SU-DHL-6 (cell line): ENCODE measurements around the gene HRAS.

ENCODE experiments used
- H2AFZ ChIP-seq: fragments of 200-600 bp; sonication (generic); 2 replicates; pipeline ENCODE4 v1.6.1; 2014; ENCODE audit warnings: low read depth, mild to moderate bottlenecking, moderate library complexity, mixed read lengths, antibody characterized with exemption, low read length; ENCODE audit not compliant: severe bottlenecking
- H3F3A ChIP-seq: fragments of 200-600 bp; shearing (Covaris generic); 2 replicates; pipeline ENCODE4 v1.6.0; 2016; ENCODE audit warnings: antibody characterized with exemption, mild to moderate bottlenecking; ENCODE audit not compliant: insufficient read depth
- H3K27ac ChIP-seq: fragments of 200-600 bp; sonication (generic); 2 replicates; pipeline ENCODE4 v1.5.1; 2016; ENCODE audit warnings: low read depth, mild to moderate bottlenecking, low read length, moderate library complexity, mixed read lengths
- H3K27me3 ChIP-seq: fragments of 200-600 bp; sonication (generic), shearing (Covaris generic); 2 replicates; pipeline ENCODE4 v1.6.0; 2014; ENCODE audit warnings: mild to moderate bottlenecking, low read length
- H3K36me3 ChIP-seq: fragments of 200-600 bp; sonication (generic); 2 replicates; pipeline ENCODE4 v1.6.1; 2014; ENCODE audit warnings: mild to moderate bottlenecking, low read length, mixed read lengths
- H3K4me2 ChIP-seq: fragments of 300-600, 200-600 bp; shearing (Covaris generic), sonication (generic); 2 replicates; pipeline ENCODE4 v1.6.0; 2014; ENCODE audit warnings: low read length, low read depth, mild to moderate bottlenecking; ENCODE audit not compliant: poor library complexity, severe bottlenecking
- H3K4me3 ChIP-seq: fragments of 200-600 bp; sonication (generic); 2 replicates; pipeline ENCODE4 v1.5.1; 2014; ENCODE audit warnings: antibody characterized with exemption, low read length, mild to moderate bottlenecking, mixed read lengths; ENCODE audit not compliant: insufficient read depth, poor library complexity, severe bottlenecking
- H3K79me2 ChIP-seq: fragments of 200-600 bp; sonication (generic); 2 replicates; pipeline ENCODE4 v1.6.1; 2014; ENCODE audit warnings: mild to moderate bottlenecking, low read length, moderate library complexity; ENCODE audit not compliant: insufficient read depth
- H3K9ac ChIP-seq: fragments of 200-600 bp; sonication (generic); 2 replicates; pipeline ENCODE4 v1.7.0; 2014; ENCODE audit warnings: mild to moderate bottlenecking, low read length
- H3K9me2 ChIP-seq: fragments of 200-600 bp; sonication (generic); replicated peaks from 2 replicates; pipeline ENCODE4 v1.6.1; 2014; ENCODE audit warnings: low read length; ENCODE audit not compliant: insufficient read depth
- H3K9me3 ChIP-seq: fragments of 200-600 bp; sonication (generic); 2 replicates; pipeline ENCODE4 v1.6.1; 2014; ENCODE audit warnings: low read length, mixed read lengths; ENCODE audit not compliant: insufficient read depth
- H4K20me1 ChIP-seq: fragments of 200-600 bp; sonication (generic); 2 replicates; pipeline ENCODE4 v1.6.1; 2014; ENCODE audit warnings: low read depth, mild to moderate bottlenecking, antibody characterized with exemption, low read length, moderate library complexity, mixed read lengths
- EZH2phosphoT487 ChIP-seq: fragments of 200-600 bp; sonication (generic), shearing (Covaris generic); conservative IDR thresholded peaks from 2 replicates; pipeline ENCODE4 v1.6.1; 2018; ENCODE audit warnings: mild to moderate bottlenecking, antibody characterized with exemption, low read length, moderate library complexity, mixed read lengths
- TF ChIP-seq, protein P1 (sequence below): fragments of 200-600 bp; sonication (generic); IDR thresholded peaks from one replicate; pipeline ENCODE4 v1.5.1; 2017; ENCODE audit warnings: antibody characterized with exemption, mild to moderate bottlenecking, low read length, moderate library complexity; ENCODE audit not compliant: insufficient read depth, poor library complexity, severe bottlenecking

The HRAS gene

DNA sequence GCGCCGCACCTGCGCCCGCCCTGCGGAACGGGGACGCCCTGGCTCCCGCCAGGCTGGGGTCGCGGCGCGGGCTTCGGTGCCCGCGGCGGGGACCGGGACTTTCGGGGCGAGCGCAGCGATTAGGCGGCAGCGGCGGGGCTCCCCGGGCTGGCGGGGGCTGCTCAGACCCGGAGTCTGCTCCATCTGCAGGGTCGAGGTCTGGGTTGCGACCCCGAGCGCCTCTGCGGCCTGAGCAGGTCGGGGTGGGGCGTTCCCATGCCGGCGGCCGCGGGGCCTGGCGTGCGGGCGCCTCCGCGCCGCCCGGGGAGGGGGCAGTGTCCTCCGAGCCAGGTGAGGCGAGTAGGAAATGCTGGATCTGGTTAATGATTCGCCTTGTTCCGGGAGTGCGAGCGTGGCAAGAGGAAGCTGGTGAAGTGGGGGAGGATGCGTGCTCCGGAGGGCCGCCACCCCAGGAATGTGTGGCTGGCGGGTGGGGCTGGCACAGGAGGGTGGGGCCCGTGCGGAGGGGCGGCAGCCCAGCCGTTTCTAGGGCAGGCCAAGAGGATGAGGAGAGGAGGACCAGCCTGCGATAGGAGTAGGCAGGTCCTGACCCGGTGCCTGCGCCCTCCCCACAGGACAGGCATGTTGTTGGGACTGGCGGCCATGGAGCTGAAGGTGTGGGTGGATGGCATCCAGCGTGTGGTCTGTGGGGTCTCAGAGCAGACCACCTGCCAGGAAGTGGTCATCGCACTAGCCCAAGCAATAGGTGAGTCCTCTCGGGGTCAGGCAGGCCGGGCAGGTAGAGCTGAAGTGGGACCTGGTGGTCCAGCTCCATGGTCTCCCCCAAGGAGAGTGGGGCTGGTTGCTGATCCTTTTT lies 26.0 kb upstream of the HRAS start:
- Histone ChIP-seq H3K9me3 (no peaks in the 10 kb centered on the region), H3K4me2 (peak overlapping the region; percentile 65), H3K4me3 (peak overlapping the region; percentile 87), H3K9me2 (no peaks in the 10 kb centered on the region), H3F3A (0 out of 2 replicates have a peak, but pooled peaks cover 3% of the 10 kb centered on the region), H3K27me3 (no peaks in the 10 kb centered on the region), H3K79me2 (no peaks in the 10 kb centered on the region; the same call in 1 of the 2 replicates), H3K36me3 (no peaks in the 10 kb centered on the region), H4K20me1 (no peaks in the 10 kb centered on the region), H3K27ac (no peak overlapping the region), H3K9ac (peak overlapping the region; percentile 74), H2AFZ (peak overlapping the region; percentile 86)
- no peak for TF ChIP-seq EZH2phosphoT487
- TF ChIP-seq, protein P1, sequence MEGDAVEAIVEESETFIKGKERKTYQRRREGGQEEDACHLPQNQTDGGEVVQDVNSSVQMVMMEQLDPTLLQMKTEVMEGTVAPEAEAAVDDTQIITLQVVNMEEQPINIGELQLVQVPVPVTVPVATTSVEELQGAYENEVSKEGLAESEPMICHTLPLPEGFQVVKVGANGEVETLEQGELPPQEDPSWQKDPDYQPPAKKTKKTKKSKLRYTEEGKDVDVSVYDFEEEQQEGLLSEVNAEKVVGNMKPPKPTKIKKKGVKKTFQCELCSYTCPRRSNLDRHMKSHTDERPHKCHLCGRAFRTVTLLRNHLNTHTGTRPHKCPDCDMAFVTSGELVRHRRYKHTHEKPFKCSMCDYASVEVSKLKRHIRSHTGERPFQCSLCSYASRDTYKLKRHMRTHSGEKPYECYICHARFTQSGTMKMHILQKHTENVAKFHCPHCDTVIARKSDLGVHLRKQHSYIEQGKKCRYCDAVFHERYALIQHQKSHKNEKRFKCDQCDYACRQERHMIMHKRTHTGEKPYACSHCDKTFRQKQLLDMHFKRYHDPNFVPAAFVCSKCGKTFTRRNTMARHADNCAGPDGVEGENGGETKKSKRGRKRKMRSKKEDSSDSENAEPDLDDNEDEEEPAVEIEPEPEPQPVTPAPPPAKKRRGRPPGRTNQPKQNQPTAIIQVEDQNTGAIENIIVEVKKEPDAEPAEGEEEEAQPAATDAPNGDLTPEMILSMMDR: no peak

DNA sequence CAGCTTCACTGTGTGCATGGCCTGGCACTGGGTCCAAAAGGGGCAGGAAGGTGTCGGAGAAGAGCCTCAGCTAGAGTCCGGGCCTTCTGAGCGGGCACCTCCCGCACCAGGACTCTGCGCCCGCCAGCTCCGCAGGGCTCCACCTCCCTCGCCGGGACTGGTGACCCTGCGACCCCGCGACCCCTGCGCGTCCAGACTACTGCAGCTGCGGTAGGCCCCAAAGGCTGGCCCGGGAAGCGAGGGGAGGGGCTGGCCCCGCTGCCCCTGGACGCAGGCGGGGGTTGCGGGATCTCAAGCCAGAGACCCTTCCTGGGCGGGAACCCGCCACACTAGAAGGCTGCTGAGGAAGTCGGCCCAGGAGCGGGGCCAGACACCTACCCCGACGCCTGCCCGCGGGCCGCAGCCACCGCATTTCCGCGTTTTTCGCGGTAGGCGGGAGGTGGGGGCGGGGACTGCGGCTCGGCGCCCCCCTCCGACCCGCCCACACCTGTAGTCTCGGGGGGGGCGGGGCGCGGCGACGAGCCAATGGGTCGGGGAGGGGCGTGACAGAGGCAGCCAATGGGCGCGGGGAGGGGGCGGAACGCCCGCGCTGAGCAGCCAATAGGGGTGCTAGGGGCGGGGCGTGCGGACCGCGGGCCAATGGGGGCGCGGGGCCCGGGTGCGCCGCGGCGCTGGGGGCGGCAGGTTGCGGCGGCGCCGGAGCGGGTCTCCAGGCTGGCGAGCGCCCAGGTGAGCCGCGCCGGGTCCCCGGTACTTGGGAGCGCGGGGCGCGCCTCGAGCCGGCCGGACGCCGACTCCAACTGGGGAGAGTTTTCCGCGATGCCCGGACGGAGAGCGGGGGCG lies 25.1 kb upstream of the HRAS start, which contains the start of the genes LMNTD2 and RASSF7:
Gene LMNTD2, minus strand, starts transcription at position 434 of the 843 bp plus-strand sequence. Its CDS starts 22 bp downstream, at position 412.
Gene RASSF7, plus strand, starts transcription at position 666 of the 843 bp plus-strand sequence. CDS start 799 bp downstream, outside the sequence.
- Histone ChIP-seq H3K9me2 (no peaks in the 10 kb centered on the region), H3K9me3 (no peaks in the 10 kb centered on the region), H3K9ac (peak within 1 kb of the TSS; percentile 75), H3F3A (0 out of 2 replicates have a peak, but pooled peaks cover 3% of the 10 kb centered on the region), H4K20me1 (no peaks in the 10 kb centered on the region), H3K27me3 (no peaks in the 10 kb centered on the region), H3K4me3 (peak within 1 kb of the TSS; percentile 87), H3K36me3 (no peaks in the 10 kb centered on the region), H3K27ac (peak within 1 kb of the TSS; percentile 39; the same call in 1 of the 2 replicates), H3K4me2 (peak within 1 kb of the TSS; percentile 84), H3K79me2 (no peaks in the 10 kb centered on the region; the same call in 1 of the 2 replicates), H2AFZ (peak within 1 kb of the TSS; percentile 86)
- no peak for TF ChIP-seq EZH2phosphoT487
- TF ChIP-seq, protein P1: no peak

DNA sequence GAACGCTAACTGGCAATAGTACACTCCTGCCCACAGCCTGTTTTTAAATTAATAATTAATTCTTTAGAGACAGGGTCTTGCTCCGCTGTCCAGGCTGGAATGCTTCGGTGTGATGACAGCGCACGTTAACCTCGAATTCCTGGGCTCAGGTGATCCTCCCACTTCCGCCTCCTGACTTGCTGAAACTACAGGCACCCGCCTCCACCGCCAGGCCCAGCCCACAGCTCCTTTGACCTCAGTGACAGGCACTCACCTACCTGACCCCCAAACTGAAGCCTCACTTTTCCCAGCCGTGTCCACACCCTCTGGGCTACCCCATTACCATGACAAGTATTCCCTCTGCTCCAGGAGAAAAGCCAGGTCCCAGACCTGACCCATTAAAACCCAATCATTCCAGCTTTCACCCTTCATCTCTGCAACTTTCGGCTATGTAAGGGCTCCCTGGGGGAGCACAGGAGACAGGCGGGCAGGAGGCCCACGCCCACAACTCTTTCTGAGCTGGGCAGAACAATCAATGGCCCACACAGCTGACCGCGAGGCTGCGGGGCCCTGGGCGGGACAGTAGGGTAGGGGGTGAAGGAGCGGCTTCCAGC lies 24.4 kb upstream of the HRAS start:
- Histone ChIP-seq H2AFZ (peak overlapping the region; percentile 75), H3F3A (0 out of 2 replicates have a peak, but pooled peaks cover 3% of the 10 kb centered on the region), H3K4me2 (peak overlapping the region; percentile 84), H3K4me3 (peak overlapping the region; percentile 65), H3K9me3 (no peaks in the 10 kb centered on the region), H4K20me1 (no peaks in the 10 kb centered on the region), H3K9ac (peak overlapping the region; percentile 75), H3K79me2 (no peaks in the 10 kb centered on the region; the same call in 1 of the 2 replicates), H3K27me3 (no peaks in the 10 kb centered on the region), H3K36me3 (no peaks in the 10 kb centered on the region), H3K27ac (0 out of 2 replicates have a peak overlapping the region, but pooled peaks have one; percentile 39), H3K9me2 (no peaks in the 10 kb centered on the region)
- TF ChIP-seq EZH2phosphoT487: no peak
- TF ChIP-seq, protein P1: no peak
